Stimulated activated CD8-positive, alpha-beta memory T cell treated with anti-CD3 and anti-CD28 coated beads, Interleukin-4, amount 100 ng/mL, for 4 hours (primary cell): Measurements from ENCODE around the gene LPAR3.
"Not testable (repeated sequence)": the region's sequence is repeated elsewhere in the genome, so short reads cannot be mapped to it uniquely, and the experiment has no call there.

Source experiments
- DNase-seq, 2 donors: peaks; one replicate each; pipeline ENCODE4 v3.0.0-alpha.2; 2020; ENCODE audit warnings: low read depth in 2 of 2, low spot score in 1 of 2

Gene LPAR3, protein sequence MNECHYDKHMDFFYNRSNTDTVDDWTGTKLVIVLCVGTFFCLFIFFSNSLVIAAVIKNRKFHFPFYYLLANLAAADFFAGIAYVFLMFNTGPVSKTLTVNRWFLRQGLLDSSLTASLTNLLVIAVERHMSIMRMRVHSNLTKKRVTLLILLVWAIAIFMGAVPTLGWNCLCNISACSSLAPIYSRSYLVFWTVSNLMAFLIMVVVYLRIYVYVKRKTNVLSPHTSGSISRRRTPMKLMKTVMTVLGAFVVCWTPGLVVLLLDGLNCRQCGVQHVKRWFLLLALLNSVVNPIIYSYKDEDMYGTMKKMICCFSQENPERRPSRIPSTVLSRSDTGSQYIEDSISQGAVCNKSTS

GRCh38 chr1:84892705-84893618 is at the start of gene LPAR3:
Gene LPAR3 (minus strand): TSS chr1:84893206. CDS start chr1:84866120, 27,086 bp downstream.
- DNase-seq = no peak

GRCh38 chr1:84941843-84942242 is 48.8 kb upstream of the LPAR3 start:
- no peak for DNase-seq

GRCh38 chr1:84940481-84940880 is 47.5 kb upstream of the LPAR3 start:
- no peak for DNase-seq

- DNase-seq = no peak
Observed at GRCh38 chr1:84939761-84940160, 46.8 kb upstream of the LPAR3 start.

DNA sequence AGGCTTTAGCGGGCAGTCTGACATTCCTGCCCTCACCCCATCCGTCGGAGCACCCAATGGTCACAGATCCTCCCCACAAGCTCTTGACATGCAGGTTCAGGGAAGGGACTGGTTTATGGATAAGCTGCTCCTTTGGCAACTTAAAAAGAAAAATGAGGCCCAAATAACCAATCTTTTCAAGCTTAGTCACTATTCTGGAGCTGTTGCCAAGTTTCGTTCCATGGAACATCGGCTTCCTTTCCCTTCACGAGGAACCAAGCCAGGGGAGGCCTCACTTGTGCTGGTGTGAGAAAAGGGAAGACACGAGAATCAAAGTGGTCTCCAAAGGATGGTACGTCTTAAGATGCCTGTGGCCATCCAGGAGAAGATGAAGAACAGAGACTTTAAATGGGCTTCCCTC is 46.1 kb upstream of the LPAR3 start:
- no peak for DNase-seq

DNA sequence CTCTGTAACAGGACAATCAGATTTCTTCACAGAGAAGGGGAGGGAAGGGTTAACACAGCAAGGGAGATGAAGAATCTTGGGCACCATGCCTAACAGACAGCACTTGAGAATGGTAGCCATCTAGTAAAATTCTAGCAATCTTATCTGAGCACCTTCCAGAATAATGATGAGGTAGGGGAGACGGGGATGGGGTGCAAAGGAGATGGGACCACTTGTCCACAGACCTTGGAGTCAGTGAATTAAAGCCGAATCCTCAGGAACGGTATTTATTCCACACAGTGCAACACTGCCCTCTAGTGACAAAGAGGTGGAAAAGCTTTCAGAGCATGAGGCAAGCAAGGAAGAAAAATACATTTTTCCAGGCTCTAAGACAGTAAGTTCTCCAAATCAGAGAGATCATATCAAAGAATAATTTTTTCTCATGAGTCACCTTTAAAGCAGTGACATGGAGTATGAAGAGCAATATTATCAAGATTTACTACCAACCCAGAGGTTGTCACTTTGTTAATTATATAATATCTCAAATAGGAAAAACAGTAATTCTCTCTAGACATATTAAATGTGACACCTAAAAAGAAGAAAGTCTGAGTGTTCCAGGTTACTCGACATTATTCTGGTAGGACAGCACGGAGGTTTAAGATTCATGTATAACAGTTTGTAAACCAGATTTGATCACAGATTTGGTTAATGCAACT is 43.3 kb upstream of the LPAR3 start:
- no peak for DNase-seq

- no peak for DNase-seq
Observed at GRCh38 chr1:84933011-84933611, 40.1 kb upstream of the LPAR3 start.

GRCh38 chr1:84930831-84931230 is 37.8 kb upstream of the LPAR3 start:
- no peak for DNase-seq

GRCh38 chr1:84930329-84930728 is 37.3 kb upstream of the LPAR3 start:
- no peak for DNase-seq

GRCh38 chr1:84929581-84929980 is 36.6 kb upstream of the LPAR3 start:
- no peak for DNase-seq

- no peak for DNase-seq
Observed at GRCh38 chr1:84928979-84929378, 36.0 kb upstream of the LPAR3 start.

- DNase-seq = no peak
Observed at GRCh38 chr1:84923317-84923716, 30.3 kb upstream of the LPAR3 start.

GRCh38 chr1:84920159-84920558 is 27.2 kb upstream of the LPAR3 start:
- no peak for DNase-seq

- DNase-seq = no peak
Observed at GRCh38 chr1:84919461-84919970, 26.5 kb upstream of the LPAR3 start.

DNA sequence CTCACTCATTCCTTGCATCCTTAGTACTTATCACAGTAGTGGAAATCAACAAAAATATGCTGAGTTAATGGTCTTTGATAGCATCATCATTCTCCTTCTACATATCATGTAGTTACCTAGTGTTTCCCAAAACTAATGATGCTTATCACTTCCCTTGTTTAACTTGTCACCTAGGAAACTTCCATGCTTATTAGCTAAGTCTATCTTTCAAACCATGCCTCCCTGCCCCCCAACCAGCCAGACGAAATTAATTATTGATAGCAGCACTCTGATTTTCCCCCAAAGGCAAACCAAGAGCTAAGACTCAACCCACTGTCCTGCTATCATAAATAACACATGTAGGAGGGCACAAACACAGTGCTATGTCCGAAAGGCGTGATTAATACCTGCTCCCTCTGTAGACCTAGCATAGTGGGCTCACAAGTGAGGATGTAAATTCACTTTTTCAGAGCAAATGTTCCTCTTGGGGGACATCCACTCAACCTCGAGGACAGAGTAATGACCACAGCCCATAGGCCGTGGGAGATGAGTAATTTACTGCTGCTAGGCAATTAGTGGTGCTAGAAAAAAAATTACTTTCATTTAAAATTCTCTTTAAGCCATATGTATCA is 25.8 kb upstream of the LPAR3 start:
- DNase-seq = no peak

- DNase-seq = no peak
Observed at GRCh38 chr1:84916897-84917296, 23.9 kb upstream of the LPAR3 start.

DNA sequence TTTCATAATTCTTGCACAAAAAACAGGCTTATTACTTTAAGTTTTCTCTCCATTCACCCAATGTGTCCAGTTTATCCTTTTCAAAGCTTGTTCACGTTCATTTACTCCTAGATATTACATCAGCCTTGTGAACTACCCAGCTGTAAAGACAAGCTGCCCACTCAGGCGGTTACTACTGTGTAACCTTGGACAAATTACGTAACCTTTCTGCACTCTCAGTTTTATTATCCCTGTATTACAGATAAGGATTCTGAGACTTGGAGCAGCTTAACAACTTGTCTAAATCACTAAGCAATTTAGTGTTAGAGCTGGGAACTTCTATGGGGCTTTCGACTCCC is 20.5 kb upstream of the LPAR3 start:
- no peak for DNase-seq

DNA sequence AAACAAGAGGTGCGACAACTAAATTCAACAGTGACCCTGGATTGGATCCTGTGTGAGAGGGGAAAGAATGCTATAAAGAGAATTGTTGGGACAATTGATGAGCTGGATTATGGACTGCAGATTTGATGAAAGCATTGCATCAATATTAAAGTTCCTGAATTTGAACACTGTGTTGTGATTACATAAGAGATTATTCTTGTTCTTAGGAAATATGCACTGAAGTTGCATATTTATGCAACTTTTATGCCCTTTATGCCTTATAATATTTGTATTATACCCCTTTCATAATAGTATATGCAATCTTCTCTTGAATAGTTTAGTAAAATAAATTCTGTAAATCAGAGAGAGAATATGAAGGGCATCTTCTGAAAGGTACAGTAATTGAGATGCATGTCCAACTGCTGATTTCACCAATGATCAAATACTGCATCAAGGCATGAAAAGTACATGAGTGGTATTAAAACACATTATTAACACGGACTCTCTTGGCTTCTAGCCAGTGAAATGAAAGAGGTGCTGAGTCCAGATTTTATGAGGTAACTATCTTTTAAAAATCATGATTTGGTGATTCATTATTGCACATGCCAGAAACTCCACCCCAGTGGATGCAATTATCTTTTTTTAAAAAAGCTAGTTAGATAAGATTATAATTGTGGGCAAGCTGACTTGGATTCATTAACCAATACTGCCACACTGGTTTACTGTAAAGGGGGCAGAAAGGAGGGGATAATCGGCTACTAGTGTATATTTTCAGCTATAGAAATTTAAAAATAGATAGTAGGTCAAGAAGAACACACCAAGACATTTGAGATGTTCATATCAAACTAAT is 19.9 kb upstream of the LPAR3 start:
- no peak for DNase-seq

GRCh38 chr1:84908746-84909464 is 15.9 kb upstream of the LPAR3 start:
- DNase-seq = not testable (repeated sequence)
